Activated CD8-positive, alpha-beta T cell treated with anti-CD3 and anti-CD28 coated beads for 36 hours (primary cell): Measurements from ENCODE around the gene CALHM4. TPM values are rescaled to one million over a fixed set of nuclear protein-coding genes. Genes with fewer than 3 reads are reported as not detected.

Source experiments
- ATAC-seq: fragments of 200-7000 bp; cut with Tn5 transposase; one replicate; pipeline ENCODE4 v1.10.0; 2021; ENCODE audit warnings: mild to moderate bottlenecking, moderate library complexity
- CTCF ChIA-PET: fragments of 350-600 bp; sonication (Branson Sonifier 250); formaldehyde crosslinking; loops from one replicate; lab custom pipeline; 2021; ENCODE audit warnings: antibody characterized with exemption; lab: Charles Lee
- POLR2A ChIA-PET: fragments of 350-600 bp; sonication (Branson Sonifier 250); formaldehyde crosslinking; loops from one replicate; lab custom pipeline; 2021; ENCODE audit warnings: antibody characterized with exemption; lab: Charles Lee
- DNase-seq: peaks from one replicate; pipeline ENCODE4 v3.0.0-alpha.2; 2020
- H3K27ac Mint-ChIP-seq: one replicate; pipeline ENCODE4 v1.8.0; 2021; ENCODE audit warnings: mild to moderate bottlenecking, mixed read lengths
- H3K27me3 Mint-ChIP-seq: one replicate; pipeline ENCODE4 v1.8.0; 2021; ENCODE audit warnings: mixed read lengths
- H3K36me3 Mint-ChIP-seq: one replicate; pipeline ENCODE4 v1.8.0; 2021; ENCODE audit warnings: low read depth, mixed read lengths
- H3K4me1 Mint-ChIP-seq: one replicate; pipeline ENCODE4 v1.8.0; 2021; ENCODE audit warnings: low read depth, mixed read lengths
- H3K4me3 Mint-ChIP-seq: one replicate; pipeline ENCODE4 v1.8.0; 2021; ENCODE audit warnings: mild to moderate bottlenecking, moderate library complexity, mixed read lengths
- H3K9me3 Mint-ChIP-seq: one replicate; pipeline ENCODE4 v1.8.0; 2021; ENCODE audit warnings: mixed read lengths
- intact Hi-C: fragments of 100-400 bp; cut with micrococcal nuclease; formaldehyde crosslinking; loops from one replicate; pipeline ENCODE4 v1.10.0; 2022
- total RNA-seq, 2 experiments: library from RNA; stranded (reverse); gene quantifications; one replicate each; pipeline ENCODE4 v1.2.3, GENCODE V29; 2021
- TF ChIP-seq, protein P1 (sequence below): fragments of 200-600 bp; IDR thresholded peaks from one replicate; pipeline ENCODE4 v1.8.0; 2022; ENCODE audit warnings: antibody characterized with exemption, mild to moderate bottlenecking

CALHM4 gene
- total RNA-seq, 2 experiments from 2014 or later, result not detected

DNA sequence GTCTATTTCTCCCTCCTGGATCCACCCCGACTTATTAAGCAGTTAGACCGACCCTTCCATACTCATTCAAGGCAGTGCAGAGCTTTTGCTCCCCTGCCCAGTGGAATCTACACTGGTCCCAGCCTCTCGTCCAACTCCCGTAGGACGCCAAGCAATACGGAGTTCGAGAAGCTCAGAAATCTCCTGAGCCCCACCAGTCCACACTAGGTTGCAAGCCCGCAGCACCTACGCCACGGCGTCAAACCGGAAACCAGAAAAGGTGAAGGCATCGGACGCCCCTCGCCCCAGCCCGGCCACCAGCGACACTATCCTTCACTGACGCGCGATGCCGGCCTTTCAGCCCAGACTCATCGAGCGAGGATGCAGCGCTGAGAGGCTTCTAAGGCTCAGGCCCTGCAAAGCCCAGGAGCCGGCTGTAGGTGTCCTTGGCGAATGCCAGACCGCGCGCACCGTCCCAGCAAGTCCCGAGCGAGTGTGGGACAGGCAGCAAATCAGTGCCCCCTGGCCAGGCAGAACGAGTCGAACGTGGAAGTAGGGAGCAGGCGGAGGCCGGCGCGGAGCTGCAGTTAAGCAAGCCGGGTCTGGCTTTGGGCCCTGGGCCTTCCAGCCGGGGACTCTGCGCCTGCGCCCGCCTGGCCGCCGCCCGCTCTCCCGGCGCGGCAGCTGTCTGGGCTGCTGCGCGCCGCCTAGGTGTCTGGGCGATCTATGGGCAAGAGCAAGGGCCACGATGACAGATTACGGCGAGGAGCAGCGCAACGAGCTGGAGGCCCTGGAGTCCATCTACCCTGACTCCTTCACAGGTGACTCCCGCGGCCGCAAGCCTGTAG, 17.5 kb downstream of the CALHM4 start, which contains the start of gene RWDD1:
Gene RWDD1, plus strand, starts transcription at position 649 of the 827 bp plus-strand sequence. Its CDS starts 79 bp downstream, at position 728.
- ATAC-seq (peak; percentile 97), DNase-seq (peak; percentile 99)
- Mint-ChIP-seq H3K27me3 (no peaks in the 10 kb centered on the region), H3K36me3 (peaks cover 5% of the 10 kb centered on the region), H3K27ac (peak within 1 kb of the TSS; percentile 96), H3K4me1 (peaks cover 32% of the 10 kb centered on the region), H3K4me3 (peak within 1 kb of the TSS; percentile 95), H3K9me3 (no peaks in the 10 kb centered on the region)
- POLR2A ChIA-PET, result interaction anchor here (0.6 to 1.6 kb wide), 12 partner anchors 8 to 298 kb away, joined by 3 to 5 read pairs (median 3); partner anchors contain the start of gene ZUP1
- CTCF ChIA-PET, result interaction anchor here (1.0 to 3.8 kb wide), 10 partner anchors 8 to 298 kb away, joined by 3 to 40 read pairs (median 4); no protein-coding TSS in a partner anchor
- TF ChIP-seq, protein P1, sequence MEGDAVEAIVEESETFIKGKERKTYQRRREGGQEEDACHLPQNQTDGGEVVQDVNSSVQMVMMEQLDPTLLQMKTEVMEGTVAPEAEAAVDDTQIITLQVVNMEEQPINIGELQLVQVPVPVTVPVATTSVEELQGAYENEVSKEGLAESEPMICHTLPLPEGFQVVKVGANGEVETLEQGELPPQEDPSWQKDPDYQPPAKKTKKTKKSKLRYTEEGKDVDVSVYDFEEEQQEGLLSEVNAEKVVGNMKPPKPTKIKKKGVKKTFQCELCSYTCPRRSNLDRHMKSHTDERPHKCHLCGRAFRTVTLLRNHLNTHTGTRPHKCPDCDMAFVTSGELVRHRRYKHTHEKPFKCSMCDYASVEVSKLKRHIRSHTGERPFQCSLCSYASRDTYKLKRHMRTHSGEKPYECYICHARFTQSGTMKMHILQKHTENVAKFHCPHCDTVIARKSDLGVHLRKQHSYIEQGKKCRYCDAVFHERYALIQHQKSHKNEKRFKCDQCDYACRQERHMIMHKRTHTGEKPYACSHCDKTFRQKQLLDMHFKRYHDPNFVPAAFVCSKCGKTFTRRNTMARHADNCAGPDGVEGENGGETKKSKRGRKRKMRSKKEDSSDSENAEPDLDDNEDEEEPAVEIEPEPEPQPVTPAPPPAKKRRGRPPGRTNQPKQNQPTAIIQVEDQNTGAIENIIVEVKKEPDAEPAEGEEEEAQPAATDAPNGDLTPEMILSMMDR, result no peak
- intact Hi-C loops, result no loop called here

DNA sequence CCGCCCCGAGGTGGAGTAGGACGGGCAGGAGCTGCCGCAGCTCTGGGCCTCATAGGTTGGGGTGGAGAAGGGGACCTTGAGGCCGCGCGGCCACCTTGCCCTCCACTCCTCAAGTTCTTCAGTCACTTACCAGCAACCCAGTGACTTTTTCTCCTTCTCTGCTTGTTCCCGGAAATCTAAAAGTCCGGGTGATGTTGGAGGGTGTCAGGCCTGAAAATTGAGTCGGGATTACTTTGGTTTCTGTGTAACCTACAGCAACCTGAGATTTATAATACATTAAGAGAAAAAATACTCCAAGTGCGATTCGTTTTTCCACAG, 18.1 kb downstream of the CALHM4 start:
- no peaks in the 10 kb centered on the region for H3K9me3 Mint-ChIP-seq
- TF ChIP-seq, protein P1, result no peak
- H3K36me3 Mint-ChIP-seq, result peaks cover 10% of the 10 kb centered on the region
- no peak for ATAC-seq
- peaks cover 37% of the 10 kb centered on the region for H3K4me1 Mint-ChIP-seq
- DNase-seq, result no peak
- intact Hi-C loops, result no loop called here
- no peaks in the 10 kb centered on the region for H3K27me3 Mint-ChIP-seq
- POLR2A ChIA-PET, result interaction anchor here (0.6 to 1.6 kb wide), 11 partner anchors 8 to 299 kb away, joined by 3 to 5 read pairs (median 3); partner anchors contain the start of gene ZUP1
- H3K4me3 Mint-ChIP-seq, result peak overlapping the region; percentile 95
- peak overlapping the region; percentile 96 for H3K27ac Mint-ChIP-seq
- CTCF ChIA-PET, result interaction anchor here (1.1 to 3.8 kb wide), 8 partner anchors 9 to 299 kb away, joined by 3 to 40 read pairs (median 4); no protein-coding TSS in a partner anchor

DNA sequence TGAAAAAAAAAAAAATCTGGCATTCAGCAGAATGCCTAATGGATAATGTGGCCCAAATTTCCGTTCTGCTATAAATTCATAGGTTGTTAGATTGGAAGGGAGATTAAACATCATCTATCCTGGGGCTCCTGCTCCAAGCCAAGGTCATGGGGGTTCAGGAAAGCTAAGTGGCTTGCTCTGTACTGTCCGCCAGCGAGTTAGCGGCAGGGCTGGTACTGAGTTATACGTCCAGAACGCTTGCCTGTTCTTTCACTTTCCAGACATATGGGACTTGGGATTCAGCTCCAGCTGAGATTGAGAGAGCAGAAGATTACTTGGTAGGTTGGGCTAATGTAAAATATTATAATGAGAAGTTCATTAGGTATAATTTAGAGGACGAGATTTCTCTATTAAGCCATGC, 18.6 kb downstream of the CALHM4 start:
- H3K36me3 Mint-ChIP-seq, result peaks cover 14% of the 10 kb centered on the region
- no peaks in the 10 kb centered on the region for H3K9me3 Mint-ChIP-seq
- no peak for ATAC-seq
- H3K4me3 Mint-ChIP-seq, result peak overlapping the region; percentile 95
- POLR2A ChIA-PET, result interaction anchor here (0.6 to 1.3 kb wide), 7 partner anchors 10 to 299 kb away, joined by 3 to 6 read pairs (median 3); partner anchors contain the start of gene ZUP1
- CTCF ChIA-PET, result interaction anchor here (1.1 to 3.8 kb wide), 10 partner anchors 9 to 299 kb away, joined by 3 to 40 read pairs (median 4); no protein-coding TSS in a partner anchor
- peaks cover 40% of the 10 kb centered on the region for H3K4me1 Mint-ChIP-seq
- peak; percentile 26 for DNase-seq
- no peaks in the 10 kb centered on the region for H3K27me3 Mint-ChIP-seq
- TF ChIP-seq, protein P1, result no peak
- peak overlapping the region; percentile 96 for H3K27ac Mint-ChIP-seq
- intact Hi-C loops, result no loop called here

DNA sequence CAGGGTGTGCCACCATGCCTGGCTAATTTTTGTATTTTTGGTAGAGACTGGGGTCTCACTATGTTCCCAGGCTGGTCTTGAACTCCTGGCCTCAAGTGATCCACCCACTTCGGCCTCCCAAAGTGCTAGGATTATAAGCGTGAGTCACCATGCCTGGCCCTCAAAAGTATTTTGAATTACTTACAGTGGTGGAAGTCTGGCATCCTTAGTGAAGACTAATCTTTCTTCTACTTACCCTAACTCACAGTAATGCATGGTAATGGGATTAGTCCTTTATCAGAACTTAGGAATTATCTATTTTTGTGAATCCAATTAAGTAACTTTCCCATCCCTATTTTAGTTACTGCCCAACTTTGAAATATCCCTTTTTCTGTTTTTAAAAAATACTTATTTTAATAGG, 21.7 kb downstream of the CALHM4 start:
- POLR2A ChIA-PET, result no interaction called here

More for the DNA sequence above, 21.7 kb downstream of the CALHM4 start:
- H3K4me1 Mint-ChIP-seq, result peaks cover 47% of the 10 kb centered on the region
- no peak overlapping the region for H3K4me3 Mint-ChIP-seq
- DNase-seq (no peak), ATAC-seq (no peak)
- TF ChIP-seq, protein P1, result no peak
- CTCF ChIA-PET, result interaction anchor here (0.9 kb wide), 1 partner anchor 40 kb away, joined by 3 read pairs; no protein-coding TSS in a partner anchor
- H3K27me3 Mint-ChIP-seq, result no peaks in the 10 kb centered on the region
- no peaks in the 10 kb centered on the region for H3K9me3 Mint-ChIP-seq
- intact Hi-C loops, result no loop called here
- H3K36me3 Mint-ChIP-seq, result peaks cover 27% of the 10 kb centered on the region
- H3K27ac Mint-ChIP-seq, result no peak overlapping the region
